GM11168 (cell line): ENCODE results near the gene CASTOR2.
"Not testable (repeated sequence)": the region's sequence is repeated elsewhere in the genome, so short reads cannot be mapped to it uniquely, and the experiment has no call there.

Experiments
- in situ Hi-C: fragments of 300-500 bp; cut with MboI; formaldehyde crosslinking; loops from one replicate; pipeline ENCODE4 v1.12.0; 2022; ENCODE audit warnings: low sequenced_read_pairs; ENCODE audit not compliant: unreplicated experiment

Gene CASTOR2

GRCh38 chr7:74993121-74993520 lies 28.6 kb downstream of the CASTOR2 start:
- in situ Hi-C loops, result no loop called here

DNA sequence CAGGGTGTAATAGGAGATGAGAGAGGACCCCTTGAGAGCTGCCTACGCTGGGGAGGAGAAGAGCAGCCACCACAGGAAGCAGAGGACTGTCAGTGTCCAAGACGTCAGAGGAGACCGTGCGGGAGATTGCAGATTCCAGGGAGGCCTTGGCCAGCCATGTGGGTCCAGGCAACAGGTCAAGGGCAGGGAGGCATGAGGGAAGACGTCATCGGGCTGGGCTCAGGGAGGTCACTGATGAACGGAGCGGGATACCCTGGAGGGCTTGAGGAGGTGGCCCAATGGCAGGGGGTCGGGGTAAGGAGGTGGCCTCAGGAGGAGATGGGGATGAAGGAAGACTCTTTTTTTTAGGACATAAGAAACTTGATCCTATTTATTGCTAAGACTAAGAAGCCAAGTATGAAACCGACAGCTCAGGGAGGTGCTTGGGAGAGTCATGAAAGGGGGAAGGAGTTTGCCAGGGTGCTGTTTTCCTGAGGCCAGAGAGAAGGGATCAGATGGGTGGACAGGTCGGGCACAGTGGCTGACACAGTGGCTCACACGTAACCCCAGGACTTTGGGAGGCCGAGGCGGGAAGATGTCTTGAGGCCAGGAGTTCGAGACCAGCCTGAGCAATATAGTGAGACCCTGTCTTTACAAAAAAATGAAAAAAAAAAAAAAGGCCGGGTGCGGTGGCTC lies 30.5 kb downstream of the CASTOR2 start:
- in situ Hi-C loops, result not testable (repeated sequence)

DNA sequence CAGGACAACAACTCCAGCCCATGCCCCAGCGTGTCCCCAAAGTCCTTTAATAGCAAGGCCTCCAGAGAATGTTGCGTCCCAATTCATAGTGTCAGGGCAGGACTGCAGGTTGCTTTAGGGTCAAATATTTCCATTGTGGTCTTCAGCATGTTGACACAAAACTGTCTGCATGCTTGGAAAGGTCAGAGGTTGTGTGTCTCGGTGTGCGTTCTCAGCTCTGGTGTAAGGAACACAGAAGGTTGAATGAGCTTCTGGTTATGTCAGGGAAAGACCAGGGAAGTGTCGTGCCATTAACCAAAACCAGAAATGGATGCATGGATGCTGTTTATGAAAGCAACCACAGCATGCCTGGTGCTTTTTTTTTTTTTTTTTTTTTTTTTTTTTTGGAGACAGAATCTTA lies 31.9 kb downstream of the CASTOR2 start:
- in situ Hi-C loops, result not testable (repeated sequence)

- in situ Hi-C loops, result not testable (repeated sequence)
Observed at GRCh38 chr7:74997811-74998210, 33.3 kb downstream of the CASTOR2 start.

- in situ Hi-C loops, result not testable (repeated sequence)
Observed at GRCh38 chr7:75001356-75001755, 36.9 kb downstream of the CASTOR2 start.

DNA sequence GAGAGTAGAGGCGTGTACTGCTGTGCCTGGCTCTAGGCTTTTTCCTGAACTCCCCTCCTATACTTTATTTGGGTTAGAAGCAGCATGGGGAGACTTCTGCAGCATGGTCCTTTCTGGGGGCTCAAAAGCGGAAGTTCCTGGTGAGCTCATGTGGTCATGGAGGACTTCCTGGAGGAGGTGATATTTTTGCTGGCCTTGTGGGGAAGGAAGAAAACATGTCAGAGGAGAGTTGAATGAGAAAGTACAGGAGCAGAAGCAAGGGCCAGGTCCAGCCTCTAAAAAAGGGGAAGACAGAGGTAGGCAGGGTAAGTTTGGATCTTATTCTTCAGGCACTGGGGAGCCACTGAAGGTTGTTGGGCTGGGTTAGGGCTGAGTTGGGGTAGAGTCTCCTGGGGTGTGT lies 45.5 kb downstream of the CASTOR2 start:
- in situ Hi-C loops, result no loop called here

DNA sequence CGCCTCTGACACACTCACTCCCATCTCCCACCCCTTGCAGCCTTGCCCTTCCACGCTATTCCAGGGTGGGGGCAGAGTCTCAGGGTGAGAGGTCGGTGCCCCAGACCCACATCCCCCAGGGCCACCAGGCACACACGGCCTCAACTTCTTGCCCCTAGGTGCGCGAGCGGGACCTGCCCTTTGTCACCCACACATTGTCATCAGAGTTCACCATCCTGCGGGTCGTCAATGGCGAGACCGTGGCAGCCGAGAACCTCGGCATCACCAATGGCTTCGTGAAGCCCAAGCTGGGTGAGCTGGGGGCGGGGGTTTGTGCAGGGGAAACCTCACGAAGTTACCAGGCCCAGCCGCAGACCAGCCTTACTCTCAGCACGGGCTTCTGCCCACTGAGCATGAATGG lies 53.3 kb downstream of the CASTOR2 start:
- in situ Hi-C loops, result no loop called here

- in situ Hi-C loops, result no loop called here
Observed at GRCh38 chr7:75018570-75019364, 54.3 kb downstream of the CASTOR2 start.

GRCh38 chr7:75019800-75020199 lies 55.3 kb downstream of the CASTOR2 start:
- in situ Hi-C loops, result no loop called here

GRCh38 chr7:75024922-75025321 lies 60.4 kb downstream of the CASTOR2 start:
- in situ Hi-C loops, result no loop called here

DNA sequence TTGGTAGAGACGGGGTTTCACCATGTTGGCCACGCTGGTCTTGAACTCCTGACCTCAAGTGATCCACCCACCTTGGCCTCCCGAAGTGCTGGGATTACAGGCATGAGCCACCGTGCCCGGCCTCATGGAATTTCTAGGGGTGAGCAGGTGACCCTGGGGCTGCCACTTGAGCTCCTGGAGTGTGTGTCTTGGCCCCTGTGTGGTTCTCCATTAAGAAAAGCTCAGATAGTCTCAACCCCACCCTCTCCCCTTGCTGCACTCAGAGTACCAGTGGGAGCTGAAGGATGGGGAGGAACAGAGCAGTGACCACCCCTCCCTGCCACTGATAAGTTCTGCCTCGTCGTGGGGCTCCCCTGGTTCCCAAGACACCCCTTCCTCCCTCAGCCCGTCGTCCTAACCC lies 63.8 kb downstream of the CASTOR2 start:
- in situ Hi-C loops, result no loop called here

GRCh38 chr7:75033064-75033463 lies 68.6 kb downstream of the CASTOR2 start:
- in situ Hi-C loops, result no loop called here

DNA sequence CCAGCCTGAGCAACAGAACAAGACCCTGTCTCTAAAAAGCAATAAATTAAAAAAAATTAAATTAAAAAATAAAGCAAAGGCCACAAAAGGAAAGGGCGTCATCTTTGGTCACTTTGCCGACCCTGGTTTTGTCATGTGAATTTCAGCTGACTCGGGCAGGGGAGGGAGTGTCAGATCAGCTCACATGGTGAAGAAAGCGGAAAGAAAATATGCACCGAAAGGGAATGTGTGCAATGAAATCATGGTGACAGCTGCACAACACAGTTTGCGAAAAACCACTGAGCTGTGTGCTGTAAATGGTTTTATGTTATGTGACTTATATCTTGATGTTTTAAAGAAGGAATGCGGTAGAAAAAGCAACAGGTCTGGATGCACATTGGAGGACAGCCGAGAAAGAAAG lies 69.3 kb downstream of the CASTOR2 start:
- in situ Hi-C loops, result no loop called here

- in situ Hi-C loops, result no loop called here
Observed at GRCh38 chr7:75038508-75038907, 74.0 kb downstream of the CASTOR2 start.

- in situ Hi-C loops, result no loop called here
Observed at GRCh38 chr7:75039166-75039565, 74.7 kb downstream of the CASTOR2 start.

- in situ Hi-C loops, result no loop called here
Observed at GRCh38 chr7:75039709-75040108, 75.2 kb downstream of the CASTOR2 start.

DNA sequence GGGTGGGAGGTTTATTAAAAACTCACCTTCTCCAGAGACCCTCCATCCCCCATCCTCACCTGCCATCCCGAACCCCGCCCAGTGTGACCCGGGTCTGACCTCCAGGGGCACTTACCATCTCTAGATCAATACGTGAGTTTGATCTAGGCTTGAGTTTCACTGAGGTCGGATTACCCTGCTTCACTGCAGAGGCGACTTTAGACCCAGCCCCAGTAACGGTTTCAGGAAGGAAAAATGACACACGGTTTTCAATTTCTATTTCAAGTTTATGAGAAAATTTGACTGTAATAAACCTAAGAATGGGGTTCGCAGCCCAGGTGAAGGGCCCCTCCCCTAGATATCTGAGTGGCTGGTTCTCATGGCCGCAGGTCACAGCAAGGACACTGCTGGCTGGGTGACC lies 76.0 kb downstream of the CASTOR2 start:
- in situ Hi-C loops, result no loop called here

GRCh38 chr7:75042286-75042685 lies 77.8 kb downstream of the CASTOR2 start:
- in situ Hi-C loops, result no loop called here

DNA sequence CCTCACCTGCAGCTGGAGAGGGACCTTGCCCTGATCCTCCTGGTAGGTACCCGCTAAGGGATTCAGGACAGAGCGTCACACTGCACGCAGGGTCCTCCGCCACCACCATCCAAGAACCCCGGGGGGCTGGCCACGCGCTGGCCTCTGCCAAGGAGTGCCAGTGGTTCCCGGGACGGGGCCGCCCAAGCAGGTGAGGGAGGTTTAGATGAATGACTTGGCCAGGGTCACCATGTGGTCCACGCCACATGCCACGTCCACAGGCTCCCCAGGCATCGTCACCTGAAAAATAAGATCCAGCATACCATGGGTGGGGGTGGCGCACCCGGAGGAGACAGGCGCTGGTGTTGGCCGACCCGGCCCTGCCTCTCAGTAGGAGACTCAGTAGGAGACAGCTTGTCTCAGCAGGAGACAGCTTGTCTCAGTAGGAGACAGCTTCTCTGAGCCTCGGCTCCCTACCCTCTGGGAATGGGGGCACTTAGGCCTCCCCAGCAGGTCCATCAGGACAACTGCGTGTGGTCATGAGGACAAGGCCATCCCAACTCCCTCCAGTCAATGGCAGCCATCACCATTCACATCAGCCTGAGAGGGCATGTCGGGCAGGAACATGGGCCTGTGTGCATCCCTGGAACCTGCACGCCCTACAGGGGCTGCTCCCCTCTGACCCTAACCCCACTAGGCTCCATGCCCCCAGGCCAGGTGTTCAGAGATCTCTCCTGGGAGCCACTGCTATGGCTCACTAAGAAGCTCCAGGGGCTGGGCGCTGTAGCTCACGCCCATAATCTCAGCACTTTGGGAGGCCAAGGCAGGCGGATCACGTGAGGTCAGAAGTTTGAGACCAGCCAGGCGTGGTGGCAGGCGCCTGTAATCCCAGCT lies 78.6 kb downstream of the CASTOR2 start:
- in situ Hi-C loops, result no loop called here

- in situ Hi-C loops, result no loop called here
Observed at GRCh38 chr7:75045881-75046280, 81.4 kb downstream of the CASTOR2 start.
